Transverse colon (tissue), 4 donors: ENCODE measurements around the gene P3H2. TPM values are rescaled to one million over a fixed set of nuclear protein-coding genes. Genes with fewer than 3 reads are reported as not detected.

Experiments
- DNase-seq: peaks from one replicate; pipeline ENCODE4 v3.0.0-alpha.2; 2019
- H3K27ac ChIP-seq, 4 donors: fragments of 200-600 bp; sonication (generic); 2 replicates each; pipeline ENCODE4 v1.5.1; 2016 to 2018; ENCODE audit warnings: inconsistent platforms in 4 of 4
- H3K27me3 ChIP-seq: fragments of 200-600 bp; sonication (generic); 2 replicates; pipeline ENCODE4 v1.5.1; 2017; ENCODE audit warnings: inconsistent platforms
- H3K36me3 ChIP-seq, 4 donors: fragments of 200-600 bp; sonication (generic); 2 replicates each; pipeline ENCODE4 v1.5.1; 2017 to 2019; ENCODE audit warnings: inconsistent platforms in 4 of 4
- H3K4me1 ChIP-seq, 4 donors: fragments of 200-600 bp; sonication (generic); 2 replicates each; pipeline ENCODE4 v1.5.1; 2017 to 2020; ENCODE audit warnings: inconsistent platforms in 4 of 4
- H3K4me3 ChIP-seq, 4 donors: fragments of 200-600 bp; sonication (generic); 1 replicate in 1 of 4; 2 replicates in 3 of 4; pipeline versions ENCODE4 v1.5.1 to v1.6.1; 2017 to 2019; ENCODE audit warnings: inconsistent platforms in 4 of 4
- H3K9me3 ChIP-seq, 2 donors: fragments of 200-600 bp; sonication (generic); 2 replicates each; pipeline ENCODE4 v1.5.1; 2017 to 2019; ENCODE audit warnings: inconsistent platforms in 2 of 2
- EP300 ChIP-seq: sonication (generic); formaldehyde crosslinking; IDR thresholded peaks from one replicate; pipeline ENCODE4 v1.6.1; 2017; ENCODE audit warnings: antibody characterized with exemption, low read depth
- POLR2A ChIP-seq: fragments of 450-650 bp; IDR thresholded peaks from one replicate; pipeline ENCODE4 v1.6.1; 2016; ENCODE audit warnings: antibody characterized with exemption, mild to moderate bottlenecking, moderate library complexity
- POLR2AphosphoS5 ChIP-seq, 3 donors: sonication (generic); formaldehyde crosslinking; IDR thresholded peaks; one replicate each; pipeline ENCODE4 v1.6.1; 2016; ENCODE audit warnings: antibody characterized with exemption in 3 of 3
- WGBS, 2 donors: methylation state at CpG; one replicate each; pipeline ENCODE4 v1.1.5; 2018; ENCODE audit warnings: low coverage in 1 of 2; 5-methylcytosine and 5-hydroxymethylcytosine counted together
- in situ Hi-C, 4 donors: fragments of 200-750 bp; cut with MboI; loops; one replicate each; pipeline versions ENCODE4 v1.15.0 to v1.15.1; 2017; ENCODE audit warnings: low sequenced_read_pairs in 3 of 4, low pct_ligation_motif_present in 1 of 4, low pct_unique_long_range_greater_than_20kb in 1 of 4
- intact Hi-C: fragments of 100-400 bp; cut with DNase I; formaldehyde crosslinking; loops from one replicate; pipeline ENCODE4 v1.15.1; 2023; ENCODE audit warnings: low total_unique reads
- total RNA-seq, 4 donors: library from RNA; depleted of rRNA; stranded (reverse); fragments of >200 nt; gene quantifications; one replicate each; pipeline ENCODE4 v1.1.0, GENCODE V29; 2016
- TF ChIP-seq, protein P1 (sequence below), 5 experiments: fragments of 200-600 bp in 3 of 5; fragments of 450-650 bp in 2 of 5; sonication (generic) in 3 of 5; IDR thresholded peaks; 1 replicate in 2 of 5; 2 replicates in 3 of 5; pipeline ENCODE4 v1.5.1; 2016 to 2017; ENCODE audit warnings: antibody characterized with exemption in 5 of 5, inconsistent platforms in 3 of 5, mild to moderate bottlenecking in 2 of 5, moderate library complexity in 1 of 5

The P3H2 gene
- total RNA-seq, 4 donors from 2014 or later, result 26.6 to 153 (median 54.3) TPM

DNA sequence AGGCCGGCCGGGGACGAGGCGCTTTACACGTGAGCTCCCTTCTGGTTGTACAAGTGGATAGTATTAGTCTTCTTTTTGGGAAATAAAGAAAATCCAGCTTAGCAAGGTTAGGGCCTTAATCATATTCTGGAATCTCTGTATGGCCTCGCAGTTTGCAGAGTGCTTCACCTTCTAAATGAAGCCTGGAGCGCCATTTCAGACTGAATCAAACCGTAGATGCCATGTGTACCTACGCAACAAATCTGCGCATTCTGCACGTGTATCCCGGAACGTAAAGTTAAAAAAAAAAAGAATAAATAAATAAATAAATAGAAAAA lies 322 bp upstream of the P3H2 start:
- no peak for TF ChIP-seq POLR2A
- no peak for TF ChIP-seq POLR2AphosphoS5 (IDR thresholded peaks at IDR 0.05)
- no peak for TF ChIP-seq EP300
- TF ChIP-seq, protein P1, sequence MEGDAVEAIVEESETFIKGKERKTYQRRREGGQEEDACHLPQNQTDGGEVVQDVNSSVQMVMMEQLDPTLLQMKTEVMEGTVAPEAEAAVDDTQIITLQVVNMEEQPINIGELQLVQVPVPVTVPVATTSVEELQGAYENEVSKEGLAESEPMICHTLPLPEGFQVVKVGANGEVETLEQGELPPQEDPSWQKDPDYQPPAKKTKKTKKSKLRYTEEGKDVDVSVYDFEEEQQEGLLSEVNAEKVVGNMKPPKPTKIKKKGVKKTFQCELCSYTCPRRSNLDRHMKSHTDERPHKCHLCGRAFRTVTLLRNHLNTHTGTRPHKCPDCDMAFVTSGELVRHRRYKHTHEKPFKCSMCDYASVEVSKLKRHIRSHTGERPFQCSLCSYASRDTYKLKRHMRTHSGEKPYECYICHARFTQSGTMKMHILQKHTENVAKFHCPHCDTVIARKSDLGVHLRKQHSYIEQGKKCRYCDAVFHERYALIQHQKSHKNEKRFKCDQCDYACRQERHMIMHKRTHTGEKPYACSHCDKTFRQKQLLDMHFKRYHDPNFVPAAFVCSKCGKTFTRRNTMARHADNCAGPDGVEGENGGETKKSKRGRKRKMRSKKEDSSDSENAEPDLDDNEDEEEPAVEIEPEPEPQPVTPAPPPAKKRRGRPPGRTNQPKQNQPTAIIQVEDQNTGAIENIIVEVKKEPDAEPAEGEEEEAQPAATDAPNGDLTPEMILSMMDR (IDR thresholded peaks at IDR 0.05), result peak in 1 of 5 experiments; percentile 1
- H3K36me3 ChIP-seq, result no peaks in the 10 kb centered on the region
- 44 to 47% methylated on average over 8 to 13 of the region's 13 CpGs for WGBS, 2 donors
- H3K9me3 ChIP-seq, result no peaks in the 10 kb centered on the region
- H3K27ac ChIP-seq, result peak overlapping the region; percentile 80 to 84 (median 82)
- peaks cover 9% of the 10 kb centered on the region for H3K27me3 ChIP-seq
- intact Hi-C loops (loop anchor here (5.0 kb wide), 1 partner anchor 159 kb away; no protein-coding TSS in a partner anchor), in situ Hi-C loops (no loop called here)
- DNase-seq, result no peak
- peak overlapping the region in 3 of 4 donors; percentile 64 to 76 (median 67) for H3K4me3 ChIP-seq
- peaks cover 6 to 17% (median 12%) of the 10 kb centered on the region in 4 donors for H3K4me1 ChIP-seq

GRCh38 chr3:190119461-190120268 lies 1.0 kb downstream of the P3H2 start:
- in situ Hi-C loops (no loop called here), intact Hi-C loops (loop anchor here (5.0 kb wide), 1 partner anchor 157 kb away; no protein-coding TSS in a partner anchor)
- TF ChIP-seq, protein P1 (IDR thresholded peaks at IDR 0.05), result no peak
- no peak for TF ChIP-seq POLR2AphosphoS5 (IDR thresholded peaks at IDR 0.05)
- no peak for TF ChIP-seq POLR2A
- TF ChIP-seq EP300, result no peak
- Histone ChIP-seq H3K36me3 (no peaks in the 10 kb centered on the region), H3K27me3 (peaks cover 9% of the 10 kb centered on the region), H3K4me3 (peak overlapping the region; percentile 52 to 76 (median 66)), H3K4me1 (peaks cover 6 to 17% (median 12%) of the 10 kb centered on the region in 4 donors), H3K27ac (peak overlapping the region; percentile 80 to 84 (median 82)), H3K9me3 (no peaks in the 10 kb centered on the region)
- 23 to 55% methylated on average over 3 to 9 of the region's 9 CpGs for WGBS, 2 donors
- no peak for DNase-seq

- intact Hi-C loops (no loop called here), in situ Hi-C loops (no loop called here)
- Histone ChIP-seq H3K4me1 (peaks cover 6 to 17% (median 12%) of the 10 kb centered on the region in 4 donors), H3K27me3 (peaks cover 9% of the 10 kb centered on the region), H3K36me3 (no peaks in the 10 kb centered on the region), H3K9me3 (no peaks in the 10 kb centered on the region), H3K4me3 (no peak overlapping the region), H3K27ac (no peak overlapping the region)
- no peak for TF ChIP-seq POLR2A
- TF ChIP-seq, protein P1 (IDR thresholded peaks at IDR 0.05), result no peak
- no peak for TF ChIP-seq EP300
- TF ChIP-seq POLR2AphosphoS5 (IDR thresholded peaks at IDR 0.05), result no peak
- no peak for DNase-seq
- WGBS, 2 donors, result 75% methylated on average over 3 of the region's 3 CpGs; no CpG with 5 or more reads in 1 of the 2 donors
These were observed 2.3 kb downstream of the P3H2 start for GRCh38 chr3:190118438-190118837.

DNA sequence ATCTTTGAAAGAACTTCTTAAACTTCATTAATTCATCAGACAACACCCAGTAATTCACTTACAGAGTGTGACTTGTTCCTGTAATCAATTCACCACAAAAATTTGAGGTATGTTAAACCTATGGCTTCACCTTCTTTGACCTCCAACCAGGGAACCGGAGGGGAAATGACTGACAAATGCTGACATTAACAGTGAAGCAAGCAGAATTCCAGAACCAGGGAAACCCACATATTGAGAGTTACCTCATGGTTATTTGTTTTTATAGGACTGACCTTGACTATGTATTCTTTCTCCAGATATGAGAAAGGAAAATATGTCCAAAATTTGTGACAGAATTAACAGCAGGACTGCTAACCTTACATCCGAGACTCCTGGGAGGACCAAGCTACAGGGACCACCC lies 2.7 kb downstream of the P3H2 start:
- intact Hi-C loops, result no loop called here
- peaks cover 6 to 17% (median 12%) of the 10 kb centered on the region in 4 donors for H3K4me1 ChIP-seq
- TF ChIP-seq EP300 (no peak), POLR2A (no peak), POLR2AphosphoS5 (IDR thresholded peaks at IDR 0.05) (no peak)
- TF ChIP-seq, protein P1 (IDR thresholded peaks at IDR 0.05), result no peak

More for the DNA sequence above, 2.7 kb downstream of the P3H2 start:
- in situ Hi-C loops, result no loop called here
- WGBS, 2 donors, result 73 to 92% methylated on average over 2 of the region's 2 CpGs
- no peak for DNase-seq
- Histone ChIP-seq H3K27me3 (peaks cover 9% of the 10 kb centered on the region), H3K27ac (peak overlapping the region in 1 of 4 donors; percentile 6), H3K9me3 (no peaks in the 10 kb centered on the region), H3K36me3 (no peaks in the 10 kb centered on the region), H3K4me3 (no peak overlapping the region)
